Activated naive CD4-positive, alpha-beta T cell treated with anti-CD3 and anti-CD28 coated beads for 36 hours (primary cell): ENCODE measurements around the gene HOXB4. TPM values are rescaled to one million over a fixed set of nuclear protein-coding genes. Genes with fewer than 3 reads are reported as not detected.
A peak's percentile ranks its signal among the peaks of the same experiment; 100 is the strongest.

Experiments
- CTCF ChIA-PET: fragments of 350-600 bp; sonication (Branson Sonifier 250); formaldehyde crosslinking; loops from one replicate; lab custom pipeline; 2021; ENCODE audit warnings: antibody characterized with exemption; lab: Charles Lee
- DNase-seq: peaks from one replicate; pipeline ENCODE4 v3.0.0-alpha.2; 2020
- H3K27ac Mint-ChIP-seq: one replicate; pipeline ENCODE4 v1.8.0; 2021; ENCODE audit warnings: mild to moderate bottlenecking, mixed read lengths
- H3K27me3 Mint-ChIP-seq: one replicate; pipeline ENCODE4 v1.8.0; 2021; ENCODE audit warnings: low read depth, mixed read lengths
- H3K36me3 Mint-ChIP-seq: one replicate; pipeline ENCODE4 v1.8.0; 2021; ENCODE audit warnings: low read depth, mixed read lengths
- H3K4me1 Mint-ChIP-seq: one replicate; pipeline ENCODE4 v1.8.0; 2021; ENCODE audit warnings: low read depth, mixed read lengths
- H3K4me3 Mint-ChIP-seq: one replicate; pipeline ENCODE4 v1.8.0; 2021; ENCODE audit warnings: mild to moderate bottlenecking, moderate library complexity, mixed read lengths
- H3K9me3 Mint-ChIP-seq: one replicate; pipeline ENCODE4 v1.8.0; 2021; ENCODE audit warnings: mixed read lengths
- intact Hi-C: fragments of 100-400 bp; cut with micrococcal nuclease; formaldehyde crosslinking; loops from one replicate; pipeline ENCODE4 v1.15.1; 2023
- total RNA-seq, 2 experiments: library from RNA; stranded (reverse); gene quantifications; one replicate each; pipeline ENCODE4 v1.2.3, GENCODE V29; 2021

HOXB4 gene
- total RNA-seq, 2 experiments from 2014 or later, result 2.3 to 2.5 TPM

DNA sequence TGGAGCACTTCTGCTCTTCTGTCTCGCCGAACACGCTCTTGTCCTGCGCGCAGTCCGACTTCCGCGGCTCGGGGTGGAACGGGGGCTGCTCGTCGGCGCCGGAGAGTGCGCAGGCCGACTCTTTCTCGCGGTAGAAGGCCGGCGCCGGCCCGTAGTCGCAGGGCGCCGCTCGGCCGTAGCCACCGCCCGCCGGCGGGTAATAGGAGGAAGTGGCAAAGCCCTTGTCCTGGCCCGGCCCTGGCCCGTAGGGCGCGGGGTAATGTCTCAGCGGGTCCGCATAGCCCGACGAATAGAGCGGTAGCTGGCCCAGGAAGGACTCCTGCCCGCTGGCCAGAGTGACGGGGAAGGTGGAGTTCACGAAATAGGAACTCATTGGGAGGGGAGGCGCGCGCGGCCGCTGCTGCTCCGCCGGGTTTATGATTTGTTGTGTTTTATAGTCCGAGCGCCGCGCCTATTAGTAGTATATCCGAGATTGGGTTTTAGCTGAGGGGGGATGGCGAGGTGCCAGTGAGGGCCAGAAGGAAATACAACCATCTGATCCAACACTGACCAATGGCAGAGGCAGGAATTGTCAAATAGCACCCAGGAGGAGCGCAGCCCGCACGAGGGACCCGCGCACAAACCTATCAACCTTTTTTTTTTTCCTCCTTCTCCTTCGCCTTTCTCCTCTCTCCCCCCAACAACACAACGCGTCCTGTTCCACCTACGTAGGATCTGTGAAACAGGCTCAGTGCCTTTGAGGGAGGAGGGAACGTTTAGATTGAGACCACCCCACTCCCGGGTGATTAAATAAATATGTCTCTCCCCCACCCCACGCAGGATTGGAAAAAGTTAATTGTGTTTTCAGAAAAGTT lies 19.9 kb upstream of the HOXB4 start:
- peaks cover 88% of the 10 kb centered on the region for H3K27me3 Mint-ChIP-seq
- peaks cover 33% of the 10 kb centered on the region for H3K4me1 Mint-ChIP-seq
- H3K9me3 Mint-ChIP-seq, result no peaks in the 10 kb centered on the region
- intact Hi-C loops, result loop anchor here (2.0 kb wide), 1 partner anchor 15 kb away; no protein-coding TSS in a partner anchor
- CTCF ChIA-PET, result interaction anchor here (0.5 to 1.1 kb wide), 4 partner anchors 15 to 246 kb away, joined by 3 to 4 read pairs (median 3); no protein-coding TSS in a partner anchor
- H3K27ac Mint-ChIP-seq, result no peak overlapping the region
- H3K36me3 Mint-ChIP-seq, result no peaks in the 10 kb centered on the region
- H3K4me3 Mint-ChIP-seq, result peak overlapping the region; percentile 69
- DNase-seq, result peak; percentile 44

DNA sequence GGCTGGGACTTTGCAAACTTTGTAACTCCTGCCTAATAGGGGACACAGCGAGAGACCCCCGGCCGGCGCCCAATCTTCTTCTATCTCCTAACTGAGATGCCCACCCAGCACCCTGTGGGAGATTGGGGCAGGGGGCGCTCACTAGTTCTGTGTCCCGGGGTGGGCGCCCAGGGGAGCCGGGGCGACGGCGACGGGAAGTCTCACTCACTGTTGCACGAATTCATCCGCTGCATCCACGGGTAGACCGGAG lies 19.3 kb upstream of the HOXB4 start:
- H3K27ac Mint-ChIP-seq, result no peak overlapping the region
- H3K36me3 Mint-ChIP-seq, result no peaks in the 10 kb centered on the region
- no peaks in the 10 kb centered on the region for H3K9me3 Mint-ChIP-seq
- DNase-seq, result no peak
- H3K27me3 Mint-ChIP-seq, result peaks cover 88% of the 10 kb centered on the region
- intact Hi-C loops, result loop anchor here (2.0 kb wide), 1 partner anchor 15 kb away; no protein-coding TSS in a partner anchor
- peaks cover 34% of the 10 kb centered on the region for H3K4me1 Mint-ChIP-seq
- CTCF ChIA-PET, result interaction anchor here (0.9 to 1.1 kb wide), 2 partner anchors 21 to 246 kb away, joined by 3 read pairs; no protein-coding TSS in a partner anchor
- H3K4me3 Mint-ChIP-seq, result peak overlapping the region; percentile 69

DNA sequence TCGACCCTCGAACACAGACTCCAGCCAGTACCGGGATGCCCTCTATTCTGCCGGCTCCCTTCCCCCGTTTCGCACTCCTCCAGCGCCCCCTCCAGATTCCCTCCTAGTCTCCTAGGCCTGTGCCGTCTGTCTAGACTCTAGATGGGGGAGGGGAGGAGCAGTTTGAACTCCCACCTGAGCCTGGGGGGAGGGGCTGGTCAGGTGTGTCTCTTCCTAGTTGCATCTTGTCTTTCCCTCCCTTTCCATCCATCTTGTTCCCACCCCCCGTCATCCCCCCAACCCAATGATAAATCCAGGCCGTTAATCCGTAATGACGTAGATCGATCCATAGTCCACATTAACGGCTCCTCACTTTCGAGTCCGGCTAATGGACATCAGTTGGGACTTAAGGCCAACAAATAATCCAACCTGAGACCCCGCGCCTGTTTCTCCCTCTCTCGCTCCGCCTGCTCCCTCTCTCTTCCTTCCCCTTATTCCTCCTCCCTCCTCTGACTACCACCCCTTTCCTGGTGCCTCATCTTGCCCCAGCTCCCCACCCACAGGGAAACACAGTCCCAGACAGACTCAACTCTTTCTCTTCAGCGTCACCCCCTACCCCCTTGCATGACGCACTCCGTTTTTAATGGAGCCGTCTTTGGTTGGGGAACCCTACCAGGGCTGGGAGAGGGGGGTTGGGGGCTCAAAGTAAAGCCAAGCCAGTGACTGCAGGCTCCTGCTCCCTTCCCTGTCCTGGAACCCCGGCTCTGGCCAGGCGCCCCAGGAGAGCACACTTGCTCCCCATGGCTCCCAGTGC lies 18.8 kb upstream of the HOXB4 start:
- Mint-ChIP-seq H3K27me3 (peaks cover 88% of the 10 kb centered on the region), H3K4me3 (peak overlapping the region; percentile 69), H3K36me3 (no peaks in the 10 kb centered on the region), H3K27ac (no peak overlapping the region), H3K9me3 (no peaks in the 10 kb centered on the region), H3K4me1 (peaks cover 34% of the 10 kb centered on the region)
- DNase-seq, result peak; percentile 36
- intact Hi-C loops, result loop anchor here (2.0 kb wide), 1 partner anchor 16 kb away; no protein-coding TSS in a partner anchor
- CTCF ChIA-PET, result interaction anchor here (0.6 kb wide), 1 partner anchor 130 kb away, joined by 3 read pairs; no protein-coding TSS in a partner anchor

DNA sequence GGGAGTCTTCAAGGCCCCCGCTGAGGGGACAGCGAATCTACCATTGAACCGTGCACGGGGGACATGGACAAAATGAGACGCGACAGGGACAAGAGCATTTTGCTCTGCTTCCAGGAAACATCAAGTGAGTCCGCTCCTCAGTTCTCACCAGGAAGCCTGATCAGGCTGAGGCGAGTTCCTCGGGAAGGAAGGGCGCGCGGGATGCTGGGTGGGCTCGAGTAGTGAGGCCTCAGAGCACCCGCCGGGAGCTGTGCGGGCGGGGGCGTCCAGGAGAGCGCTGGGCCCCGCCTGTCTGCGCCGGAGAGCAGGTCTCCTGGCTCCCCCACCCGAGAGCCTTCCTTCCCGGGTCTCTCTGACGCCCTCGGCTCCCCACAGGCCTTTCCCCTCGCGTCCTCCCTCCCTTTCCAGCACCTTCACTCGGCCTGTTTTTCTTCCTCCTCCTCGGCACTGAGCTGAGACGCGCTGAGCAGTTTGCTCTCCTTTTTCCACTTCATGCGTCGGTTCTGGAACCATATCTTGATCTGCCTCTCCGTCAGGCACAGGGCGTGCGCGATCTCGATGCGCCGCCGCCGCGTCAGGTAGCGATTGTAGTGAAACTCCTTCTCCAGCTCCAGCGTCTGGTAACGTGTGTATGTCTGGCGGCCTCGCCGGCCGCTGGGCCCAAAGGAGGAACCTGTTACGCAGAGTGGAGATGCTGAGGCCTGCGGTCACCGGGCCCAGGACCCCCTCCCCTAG lies 18.0 kb upstream of the HOXB4 start:
- no peak overlapping the region for H3K27ac Mint-ChIP-seq
- no peaks in the 10 kb centered on the region for H3K36me3 Mint-ChIP-seq
- H3K9me3 Mint-ChIP-seq, result no peaks in the 10 kb centered on the region
- H3K4me1 Mint-ChIP-seq, result peaks cover 33% of the 10 kb centered on the region
- intact Hi-C loops, result loop anchor here (2.0 kb wide), 2 partner anchors 17 to 571 kb away; no protein-coding TSS in a partner anchor
- CTCF ChIA-PET, result interaction anchor here (0.6 to 3.5 kb wide), 4 partner anchors 17 to 245 kb away, joined by 3 to 19 read pairs (median 3); no protein-coding TSS in a partner anchor
- peak overlapping the region; percentile 69 for H3K4me3 Mint-ChIP-seq
- H3K27me3 Mint-ChIP-seq, result peaks cover 88% of the 10 kb centered on the region
- peak; percentile 53 for DNase-seq

DNA sequence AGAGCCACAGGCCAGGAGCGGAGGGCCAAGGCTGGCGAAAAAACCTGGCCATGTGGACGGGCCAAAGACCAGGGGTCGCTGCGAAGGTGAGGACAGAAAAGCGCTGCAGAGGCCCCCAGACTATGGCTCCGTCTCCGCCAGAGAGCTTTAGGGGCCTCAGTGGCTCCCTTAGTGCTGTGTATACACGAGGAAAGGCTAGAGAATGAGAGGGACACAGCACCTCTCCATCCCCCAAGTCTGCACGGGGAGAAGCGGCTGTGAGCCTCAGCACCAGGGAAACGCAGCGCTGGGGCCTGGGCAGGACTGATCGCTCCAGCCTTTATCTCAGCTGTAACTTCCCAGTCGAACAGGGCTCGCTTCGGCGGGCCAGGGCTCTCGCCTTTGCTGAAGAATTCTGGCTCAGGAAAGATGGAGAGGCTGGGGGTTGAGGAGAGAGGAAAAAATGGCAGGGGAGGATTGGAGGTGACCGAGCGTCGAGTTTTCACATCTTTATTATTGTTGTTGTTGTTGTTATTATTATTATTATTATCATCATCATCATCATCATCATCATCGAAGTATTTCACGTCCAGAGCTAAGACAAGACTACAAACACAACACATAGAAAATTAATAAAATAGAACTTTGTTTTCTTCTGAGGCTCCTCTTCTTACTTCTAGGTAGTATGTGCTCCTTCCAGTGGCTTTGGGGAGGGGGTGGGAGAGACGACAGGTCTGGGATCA lies 17.3 kb upstream of the HOXB4 start:
- H3K27ac Mint-ChIP-seq, result no peak overlapping the region
- peaks cover 33% of the 10 kb centered on the region for H3K4me1 Mint-ChIP-seq
- CTCF ChIA-PET, result interaction anchor here (0.6 to 3.5 kb wide), 8 partner anchors 13 to 336 kb away, joined by 3 to 19 read pairs (median 3); no protein-coding TSS in a partner anchor
- no peak overlapping the region for H3K4me3 Mint-ChIP-seq
- H3K9me3 Mint-ChIP-seq, result no peaks in the 10 kb centered on the region
- intact Hi-C loops, result loop anchor here (2.0 kb wide), 1 partner anchor 571 kb away; no protein-coding TSS in a partner anchor
- DNase-seq, result no peak
- H3K36me3 Mint-ChIP-seq, result no peaks in the 10 kb centered on the region
- H3K27me3 Mint-ChIP-seq, result peaks cover 90% of the 10 kb centered on the region

DNA sequence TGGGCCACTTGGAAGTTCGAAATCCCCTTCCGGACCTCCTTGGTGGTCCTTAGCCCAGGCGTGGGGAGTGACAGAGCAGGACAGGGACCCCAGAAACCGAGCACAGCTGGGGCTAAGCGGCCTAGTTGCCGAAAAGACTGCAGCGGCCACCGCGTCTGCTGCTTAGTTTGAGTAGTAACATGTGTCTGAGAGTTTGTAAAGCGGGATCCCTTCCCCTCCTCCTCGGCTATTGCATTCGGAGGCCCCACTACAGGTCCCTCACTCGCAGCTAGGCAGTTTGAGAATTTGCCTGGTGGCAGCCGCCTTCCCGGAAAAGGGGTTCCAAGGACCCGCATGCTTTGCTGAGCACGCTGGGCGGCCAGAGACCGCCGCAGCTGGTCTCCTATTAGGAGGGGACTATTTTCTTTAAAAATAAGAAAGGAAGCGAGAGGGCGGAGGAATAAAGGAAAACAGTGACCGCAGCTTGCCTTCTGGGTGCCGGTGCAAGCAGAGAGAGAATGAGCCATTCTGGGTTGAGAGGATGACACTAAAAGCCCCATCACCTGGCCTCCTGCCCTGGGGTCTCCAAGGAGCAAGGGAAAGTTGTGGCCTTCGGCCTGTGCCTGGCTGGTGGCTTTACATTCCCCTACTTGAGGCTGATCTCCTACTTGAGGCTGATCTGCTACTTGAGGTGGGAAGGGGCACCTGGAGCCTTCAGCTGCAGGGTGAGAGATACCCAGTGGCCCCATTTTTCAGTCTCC lies 16.6 kb upstream of the HOXB4 start:
- Mint-ChIP-seq H3K4me1 (peaks cover 34% of the 10 kb centered on the region), H3K36me3 (no peaks in the 10 kb centered on the region), H3K27ac (no peak overlapping the region), H3K4me3 (no peak overlapping the region), H3K27me3 (peaks cover 90% of the 10 kb centered on the region), H3K9me3 (no peaks in the 10 kb centered on the region)
- CTCF ChIA-PET, result interaction anchor here (0.7 to 3.5 kb wide), 8 partner anchors 12 to 335 kb away, joined by 3 to 19 read pairs (median 3); no protein-coding TSS in a partner anchor
- intact Hi-C loops, result loop anchor here (2.0 kb wide), 1 partner anchor 570 kb away; no protein-coding TSS in a partner anchor
- no peak for DNase-seq

DNA sequence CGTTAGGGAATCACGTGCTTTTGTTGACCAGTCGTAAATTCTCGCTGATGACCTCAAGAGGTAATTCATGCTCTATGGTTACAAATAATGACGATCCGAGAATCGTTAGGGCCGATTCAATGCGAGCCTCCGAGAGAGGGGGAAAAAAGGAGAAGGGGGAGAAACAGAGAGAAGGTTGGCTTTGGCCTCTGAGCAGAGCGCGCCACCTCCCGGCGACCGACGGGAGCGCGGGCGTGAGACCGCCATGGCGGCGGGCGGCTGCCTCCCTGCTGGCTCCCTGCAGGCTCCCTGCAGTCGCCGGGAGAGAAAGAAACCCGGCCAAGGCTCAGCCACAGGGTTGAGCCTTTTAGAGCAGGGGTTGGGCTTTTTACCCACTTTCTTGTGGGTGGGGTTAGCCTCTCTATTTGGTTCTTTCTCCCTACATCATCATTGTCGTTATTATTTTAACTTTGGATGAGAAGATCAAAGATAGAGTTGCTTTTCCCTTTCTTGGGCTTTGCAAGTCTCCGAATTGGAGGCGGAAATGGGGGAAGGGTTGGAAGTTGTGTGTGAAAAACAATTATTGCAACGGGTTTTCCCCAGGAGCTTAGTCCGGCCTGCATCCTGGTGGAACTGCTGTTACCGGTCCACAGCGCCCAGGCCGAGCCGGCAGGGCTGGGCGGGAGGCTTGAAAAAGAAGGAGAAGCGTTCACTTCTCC lies 15.8 kb upstream of the HOXB4 start:
- Mint-ChIP-seq H3K4me3 (peak overlapping the region; percentile 77), H3K27me3 (peaks cover 90% of the 10 kb centered on the region), H3K4me1 (peaks cover 36% of the 10 kb centered on the region), H3K9me3 (no peaks in the 10 kb centered on the region), H3K36me3 (no peaks in the 10 kb centered on the region), H3K27ac (no peak overlapping the region)
- intact Hi-C loops, result loop anchor here (1.0 to 2.0 kb wide), 4 partner anchors 258 to 569 kb away; no protein-coding TSS in a partner anchor
- CTCF ChIA-PET, result interaction anchor here (0.6 to 3.8 kb wide), 35 partner anchors 11 to 568 kb away, joined by 3 to 40 read pairs (median 4); no protein-coding TSS in a partner anchor
- peak; percentile 87 for DNase-seq

DNA sequence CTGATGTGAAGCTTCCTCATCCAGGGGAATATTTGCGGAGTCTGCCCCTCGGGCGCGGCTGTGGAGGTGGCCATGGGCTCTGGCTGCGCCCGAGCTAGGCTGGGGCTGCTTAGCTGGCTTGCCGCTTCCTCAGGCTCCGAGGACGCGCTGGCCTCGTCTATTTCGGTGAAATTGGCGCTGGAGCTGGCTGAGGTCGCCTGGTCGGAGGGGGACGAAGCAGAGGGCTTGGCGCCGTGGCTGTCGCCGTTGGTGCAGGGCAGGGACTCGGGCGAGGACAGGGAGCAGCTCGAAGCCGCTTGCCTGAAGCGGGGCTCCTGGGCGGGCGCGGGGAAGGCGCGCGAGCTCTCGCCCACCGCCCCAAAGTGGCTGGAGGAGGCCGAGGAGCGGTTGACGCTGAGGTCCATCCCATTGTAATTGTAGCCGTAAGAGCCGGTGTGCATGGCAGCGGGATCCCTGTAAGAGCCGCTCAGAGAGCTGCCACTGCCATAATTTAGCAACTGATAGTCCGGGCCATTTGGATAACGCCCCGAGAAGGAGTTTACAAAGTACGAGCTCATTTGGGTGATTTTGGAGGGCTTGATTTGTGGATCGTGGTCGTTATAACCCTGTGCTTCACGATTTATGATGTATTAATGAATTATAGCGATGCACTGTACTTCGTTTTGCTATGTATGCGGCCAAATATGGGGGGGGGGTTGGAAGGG lies 15.1 kb upstream of the HOXB4 start, which contains the start of gene HOXB5:
HOXB5 (minus strand) TSS at position 654 of the 704 bp plus-strand sequence; CDS start at position 557, 97 bp downstream.
- Mint-ChIP-seq H3K4me1 (peaks cover 34% of the 10 kb centered on the region), H3K27me3 (peaks cover 90% of the 10 kb centered on the region), H3K9me3 (no peaks in the 10 kb centered on the region), H3K36me3 (no peaks in the 10 kb centered on the region), H3K27ac (no peak within 1 kb of the TSS), H3K4me3 (peak within 1 kb of the TSS; percentile 77)
- intact Hi-C loops, result loop anchor here (1.0 to 2.0 kb wide), 3 partner anchors 257 to 458 kb away; no protein-coding TSS in a partner anchor
- CTCF ChIA-PET, result interaction anchor here (0.5 to 3.8 kb wide), 50 partner anchors 14 to 567 kb away, joined by 3 to 40 read pairs (median 4); no protein-coding TSS in a partner anchor
- DNase-seq, result peak; percentile 43

DNA sequence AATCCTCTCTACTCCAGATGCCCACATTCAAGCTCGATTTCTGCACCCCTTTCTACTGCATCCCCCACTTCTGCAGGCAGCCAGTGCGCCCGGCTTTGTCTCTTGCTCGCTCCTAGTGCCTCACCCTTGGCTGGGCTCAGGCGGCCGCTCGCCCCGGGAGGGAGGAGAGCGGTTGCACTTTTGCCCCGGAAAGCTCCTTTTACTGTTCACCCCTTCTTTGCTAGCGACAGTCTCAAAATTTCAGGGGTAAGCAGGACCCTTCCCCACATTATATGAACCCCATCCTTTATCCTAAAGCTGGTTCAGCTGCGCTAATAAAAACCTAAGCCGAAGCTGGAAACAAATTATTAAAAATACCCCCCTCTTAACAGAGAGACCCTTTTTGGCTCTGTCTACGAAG lies 14.4 kb upstream of the HOXB4 start:
- peak; percentile 33 for DNase-seq
- H3K4me1 Mint-ChIP-seq, result peaks cover 29% of the 10 kb centered on the region

More for the DNA sequence above, 14.4 kb upstream of the HOXB4 start:
- CTCF ChIA-PET, result interaction anchor here (0.5 to 3.8 kb wide), 32 partner anchors 15 to 567 kb away, joined by 3 to 40 read pairs (median 4); no protein-coding TSS in a partner anchor
- Mint-ChIP-seq H3K9me3 (no peaks in the 10 kb centered on the region), H3K4me3 (peak overlapping the region; percentile 34), H3K27ac (no peak overlapping the region), H3K36me3 (no peaks in the 10 kb centered on the region), H3K27me3 (peaks cover 91% of the 10 kb centered on the region)
- intact Hi-C loops, result loop anchor here (2.0 kb wide), 2 partner anchors 330 to 458 kb away; no protein-coding TSS in a partner anchor
